Measurements from ENCODE around the gene PLIN3. TPM values are rescaled to one million over a fixed set of nuclear protein-coding genes. Genes with fewer than 3 reads are reported as not detected.
A peak's percentile ranks its signal among the peaks of the same experiment; 100 is the strongest.

The PLIN3 gene
- total and polyA plus RNA-seq, 2 of the 4 experiments (the other 2 are of a cell fraction) = 147 to 246 TPM

DNA sequence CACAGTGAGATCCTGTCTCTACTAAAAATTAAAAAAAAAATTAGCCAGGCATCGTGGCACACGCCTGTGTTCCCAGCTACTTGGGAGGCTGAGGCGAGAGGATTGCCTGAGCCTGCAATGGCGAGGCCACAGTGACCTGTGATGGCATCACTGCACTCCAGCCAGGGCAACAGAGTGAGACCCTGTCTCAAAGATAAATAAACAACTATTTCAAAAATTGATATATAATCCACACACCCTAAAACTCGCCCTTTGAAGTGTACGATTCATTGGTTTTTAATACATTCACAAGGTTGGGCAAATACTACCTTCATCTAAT, 23.9 kb downstream of the PLIN3 start:
- H3K4me3 ChIP-seq (ENCODE audit: insufficient read depth, low read depth, low read length) = no peak overlapping the region
- H3K27ac ChIP-seq (ENCODE audit: insufficient read depth, low read length) = no peak overlapping the region
- WGBS, 2 experiments (ENCODE audit: extremely low coverage in 2 of 2, insufficient read length in 1 of 2) = 93% methylated on average over 3 of the region's 6 CpGs; no CpG with 5 or more reads in 1 of the 2 experiments
- intact Hi-C loops (cut with micrococcal nuclease) (no loop called here), in situ Hi-C loops (cut with MboI; ENCODE audit: low sequenced_read_pairs) (no loop called here), dilution Hi-C loops (cut with HindIII; ENCODE audit: low sequenced_read_pairs, unreplicated experiment) (no loop called here)
- H3K9me3 ChIP-seq (ENCODE audit: control insufficient read depth, insufficient read depth, low read length) = no peaks in the 10 kb centered on the region
- DNase-seq (no peak), ATAC-seq (ENCODE audit: low read depth) (no peak)
- ChIA-PET POLR2A (ENCODE audit: unreplicated experiment) (no interaction called here), CTCF (no interaction called here)
- no peak overlapping the region for H3K56ac ChIP-seq (ENCODE audit: extremely low read depth, insufficient read depth, low read length)
- peaks cover 10% of the 10 kb centered on the region for H3K9me1 ChIP-seq (ENCODE audit: insufficient read depth, low read length)
- H2AFZ ChIP-seq (replicated peaks; ENCODE audit: low read length, poor library complexity) = no peak overlapping the region
- H3K79me1 ChIP-seq (ENCODE audit: low read depth in 1 of 2, low read length in 2 of 2) = peaks cover 20 to 44% of the 10 kb centered on the region in 2 experiments
- H3K36me3 ChIP-seq (ENCODE audit: control insufficient read depth, insufficient read depth, low read length) = peaks cover 63% of the 10 kb centered on the region
- no peaks in the 10 kb centered on the region for H3K27me3 ChIP-seq (ENCODE audit: control insufficient read depth, insufficient read depth, low read length)
- H3K23ac ChIP-seq (ENCODE audit: low read depth, low read length) = no peak overlapping the region
- no peak overlapping the region for H2BK120ac ChIP-seq (ENCODE audit: low read depth, low read length)
- no peak overlapping the region for H3K14ac ChIP-seq (replicated peaks; ENCODE audit: low read depth, low read length)
- H3K4me1 ChIP-seq (ENCODE audit: control insufficient read depth, insufficient read depth, low read length) = peaks cover 6% of the 10 kb centered on the region
- no peak overlapping the region for H2BK20ac ChIP-seq (ENCODE audit: low read depth, low read length)
- H4K91ac ChIP-seq (ENCODE audit: insufficient read depth, low read depth, low read length) = no peak overlapping the region
- H2AK9ac ChIP-seq (replicated peaks; ENCODE audit: low read depth, low read length, poor library complexity) = peak overlapping the region; percentile 66
- H3K4ac ChIP-seq (ENCODE audit: low read depth, low read length) = no peak overlapping the region
- H4K20me1 ChIP-seq (ENCODE audit: insufficient read depth, low read length) = peaks cover 16% of the 10 kb centered on the region; the same call in 1 of the 2 replicates
- H2BK5ac ChIP-seq (ENCODE audit: low read depth, low read length, poor library complexity, severe bottlenecking) = no peak overlapping the region
- no peak overlapping the region for H4K8ac ChIP-seq (ENCODE audit: low read depth in 2 of 2, low read length in 2 of 2)
- H2AK5ac ChIP-seq (ENCODE audit: low read depth, low read length) = no peak overlapping the region
- H2BK15ac ChIP-seq (ENCODE audit: low read depth, low read length) = no peak overlapping the region
- no peak overlapping the region for H3K4me2 ChIP-seq (ENCODE audit: low read depth, low read length)
- H4K5ac ChIP-seq (ENCODE audit: low read depth, low read length) = no peak overlapping the region
- no peak overlapping the region for H3K18ac ChIP-seq (ENCODE audit: low read depth, low read length)
- TF ChIP-seq MAFK (IDR thresholded peaks at IDR 0.05; ENCODE audit: low read depth, low read length) (no peak), MXI1 (IDR thresholded peaks at IDR 0.05; ENCODE audit: borderline replicate concordance, low read depth, low read length) (no peak), RFX5 (IDR thresholded peaks at IDR 0.05; ENCODE audit: low read depth, low read length) (no peak), CHD1 (IDR thresholded peaks at IDR 0.05; ENCODE audit: low read depth, low read length) (no peak)
- TF ChIP-seq, protein P1, sequence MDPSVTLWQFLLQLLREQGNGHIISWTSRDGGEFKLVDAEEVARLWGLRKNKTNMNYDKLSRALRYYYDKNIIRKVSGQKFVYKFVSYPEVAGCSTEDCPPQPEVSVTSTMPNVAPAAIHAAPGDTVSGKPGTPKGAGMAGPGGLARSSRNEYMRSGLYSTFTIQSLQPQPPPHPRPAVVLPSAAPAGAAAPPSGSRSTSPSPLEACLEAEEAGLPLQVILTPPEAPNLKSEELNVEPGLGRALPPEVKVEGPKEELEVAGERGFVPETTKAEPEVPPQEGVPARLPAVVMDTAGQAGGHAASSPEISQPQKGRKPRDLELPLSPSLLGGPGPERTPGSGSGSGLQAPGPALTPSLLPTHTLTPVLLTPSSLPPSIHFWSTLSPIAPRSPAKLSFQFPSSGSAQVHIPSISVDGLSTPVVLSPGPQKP (IDR thresholded peaks at IDR 0.05; ENCODE audit: borderline replicate concordance, low read depth, low read length) = no peak
- no TSS peak for BruUV-seq (replicated peaks)
- H3K9ac ChIP-seq (ENCODE audit: low read depth, low read length) = no peak overlapping the region

All from IMR-90 (cell line).